ENCODE data around the gene RGS6.

RGS6 gene

GRCh38 chr14:72478471-72478893, 546.3 kb downstream of the RGS6 start:
- peaks cover 18 to 40% of the 10 kb centered on the region in 2 experiments for H3K27me3 ChIP-seq (ENCODE audit: control insufficient read depth in 1 of 2, insufficient read depth in 1 of 2, low read length in 2 of 2)
- H4K91ac ChIP-seq (ENCODE audit: low read length) = no peak overlapping the region
- no peak overlapping the region for H3K23ac ChIP-seq (ENCODE audit: low read length in 2 of 2)
- peaks cover 8% of the 10 kb centered on the region for H3K9me3 ChIP-seq (ENCODE audit: control insufficient read depth, low read length)
- no peak overlapping the region for H2BK12ac ChIP-seq (ENCODE audit: low read length in 2 of 2)
- no peak overlapping the region for H2AK5ac ChIP-seq (ENCODE audit: low read length, severe bottlenecking)
- no peak overlapping the region for H2BK120ac ChIP-seq (ENCODE audit: low read depth, low read length)
- H2BK15ac ChIP-seq (ENCODE audit: low read depth, poor library complexity, severe bottlenecking) = no peak overlapping the region
- no peak overlapping the region for H4K8ac ChIP-seq (ENCODE audit: low read length)
- no peaks in the 10 kb centered on the region for H3K36me3 ChIP-seq (ENCODE audit: control insufficient read depth in 1 of 2, insufficient read depth in 2 of 2, low read depth in 1 of 2, low read length in 2 of 2)
- no peaks in the 10 kb centered on the region for H3K79me1 ChIP-seq (replicated peaks; ENCODE audit: low read length, poor library complexity, severe bottlenecking)
- H3K4ac ChIP-seq (ENCODE audit: low read depth in 1 of 2, low read length in 2 of 2) = no peak overlapping the region
- H3K4me1 ChIP-seq (ENCODE audit: control insufficient read depth, insufficient read depth, low read depth, low read length) = peaks cover 16% of the 10 kb centered on the region
- no peak overlapping the region for H2BK5ac ChIP-seq (ENCODE audit: low read depth, low read length, poor library complexity, severe bottlenecking)
- 92% methylated on average over 8 of the region's 8 CpGs for WGBS
- DNase-seq = no peak
- no peak overlapping the region for H3K18ac ChIP-seq (ENCODE audit: low read depth in 1 of 2, low read length in 2 of 2)
- H2AFZ ChIP-seq (ENCODE audit: low read depth, low read length) = no peak overlapping the region
- no peak overlapping the region for H3K27ac ChIP-seq (ENCODE audit: low read length, poor library complexity, severe bottlenecking)
- H3K9ac ChIP-seq (ENCODE audit: low read length) = no peak overlapping the region
- no peak overlapping the region for H3K14ac ChIP-seq (ENCODE audit: low read length in 2 of 2)
- H3K4me2 ChIP-seq (ENCODE audit: low read length, poor library complexity, severe bottlenecking) = no peak overlapping the region
- H3K4me3 ChIP-seq (ENCODE audit: insufficient read depth in 1 of 2, low read depth in 1 of 2, low read length in 2 of 2) = no peak overlapping the region

DNA sequence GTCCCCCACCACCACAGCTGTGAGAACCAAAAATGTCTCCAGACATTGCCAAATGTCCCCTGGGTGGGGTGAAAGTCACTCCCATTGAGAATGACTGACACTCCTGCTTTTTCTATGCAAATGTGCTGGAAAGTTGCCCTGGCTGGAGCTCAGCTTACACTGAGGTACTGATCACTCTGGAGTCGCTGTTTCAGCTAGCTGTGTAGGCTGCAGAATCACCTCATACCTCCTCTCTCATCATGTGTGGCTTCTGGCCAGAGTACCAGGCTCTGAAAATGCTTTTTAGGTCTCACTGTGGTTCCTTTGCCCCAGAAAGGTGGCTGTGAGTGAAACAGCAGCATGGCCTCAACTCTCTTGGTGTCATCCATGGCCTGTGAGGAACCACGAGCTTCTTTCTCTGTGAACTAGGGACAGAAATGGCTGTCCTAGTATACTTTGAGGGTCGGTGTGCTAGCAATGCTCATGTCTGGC, 547.3 kb downstream of the RGS6 start:
- H3K79me1 ChIP-seq (replicated peaks; ENCODE audit: low read length, poor library complexity, severe bottlenecking) = no peaks in the 10 kb centered on the region
- H3K4me1 ChIP-seq (ENCODE audit: control insufficient read depth, insufficient read depth, low read depth, low read length) = peaks cover 16% of the 10 kb centered on the region
- H2BK12ac ChIP-seq (ENCODE audit: low read length in 2 of 2) = no peak overlapping the region
- WGBS = 71% methylated on average over 3 of the region's 3 CpGs
- H3K14ac ChIP-seq (ENCODE audit: low read length in 2 of 2) = no peak overlapping the region
- H3K4ac ChIP-seq (ENCODE audit: low read depth in 1 of 2, low read length in 2 of 2) = no peak overlapping the region
- H3K9me3 ChIP-seq (ENCODE audit: control insufficient read depth, low read length) = peaks cover 8% of the 10 kb centered on the region
- H4K91ac ChIP-seq (ENCODE audit: low read length) = no peak overlapping the region
- H2BK15ac ChIP-seq (ENCODE audit: low read depth, poor library complexity, severe bottlenecking) = no peak overlapping the region
- no peak overlapping the region for H2BK120ac ChIP-seq (ENCODE audit: low read depth, low read length)
- no peak overlapping the region for H2AK5ac ChIP-seq (ENCODE audit: low read length, severe bottlenecking)
- no peaks in the 10 kb centered on the region for H3K36me3 ChIP-seq (ENCODE audit: control insufficient read depth in 1 of 2, insufficient read depth in 2 of 2, low read depth in 1 of 2, low read length in 2 of 2)
- no peak overlapping the region for H3K4me3 ChIP-seq (ENCODE audit: insufficient read depth in 1 of 2, low read depth in 1 of 2, low read length in 2 of 2)
- no peak overlapping the region for H3K9ac ChIP-seq (ENCODE audit: low read length)
- no peak overlapping the region for H3K4me2 ChIP-seq (ENCODE audit: low read length, poor library complexity, severe bottlenecking)
- peaks cover 28 to 43% of the 10 kb centered on the region in 2 experiments for H3K27me3 ChIP-seq (ENCODE audit: control insufficient read depth in 1 of 2, insufficient read depth in 1 of 2, low read length in 2 of 2)
- no peak overlapping the region for H2BK5ac ChIP-seq (ENCODE audit: low read depth, low read length, poor library complexity, severe bottlenecking)
- no peak for DNase-seq
- no peak overlapping the region for H3K23ac ChIP-seq (ENCODE audit: low read length in 2 of 2)
- H2AFZ ChIP-seq (ENCODE audit: low read depth, low read length) = no peak overlapping the region
- no peak overlapping the region for H3K27ac ChIP-seq (ENCODE audit: low read length, poor library complexity, severe bottlenecking)
- no peak overlapping the region for H3K18ac ChIP-seq (ENCODE audit: low read depth in 1 of 2, low read length in 2 of 2)
- no peak overlapping the region for H4K8ac ChIP-seq (ENCODE audit: low read length)

DNA sequence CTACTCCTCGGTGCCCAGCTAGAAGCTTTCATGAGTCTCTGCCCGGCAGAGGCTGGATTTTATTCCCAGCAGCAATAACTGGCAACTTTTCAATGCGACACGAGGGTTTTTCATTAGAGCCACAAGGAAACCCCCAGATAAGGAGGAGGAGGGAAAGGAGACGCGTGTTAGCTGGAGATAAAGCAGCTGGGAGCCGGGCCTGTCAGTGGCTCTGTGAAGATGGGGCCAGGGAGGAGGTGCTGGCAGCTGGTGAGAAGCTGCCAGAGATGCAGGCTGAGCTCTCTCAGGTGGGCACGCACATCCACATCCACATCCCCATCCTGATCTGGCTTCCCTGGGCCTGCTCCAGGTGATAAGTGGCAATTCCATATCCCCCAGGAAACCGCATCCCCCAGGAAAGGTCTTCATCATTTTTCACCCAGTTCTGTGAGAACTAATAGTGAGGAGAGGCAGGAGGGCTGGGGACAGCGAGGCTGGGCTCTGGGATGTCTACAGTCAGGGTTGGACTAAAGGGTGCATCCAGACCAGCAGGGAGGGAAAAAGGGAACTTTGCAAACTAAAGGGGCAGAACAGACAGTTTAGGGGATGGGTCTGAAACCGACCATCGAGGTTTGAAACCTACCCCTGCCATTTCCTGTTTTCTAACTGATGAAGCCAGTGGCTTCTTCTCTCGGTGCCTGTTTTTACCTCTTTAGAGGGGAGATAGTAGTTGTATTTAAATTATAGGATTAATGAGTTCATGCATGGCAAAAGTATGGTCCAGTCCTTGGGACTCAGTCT, 548.4 kb downstream of the RGS6 start:
- Histone ChIP-seq H3K14ac (ENCODE audit: low read length in 2 of 2) (no peak overlapping the region), H3K23ac (ENCODE audit: low read length in 2 of 2) (no peak overlapping the region), H3K27ac (ENCODE audit: low read length, poor library complexity, severe bottlenecking) (no peak overlapping the region), H3K27me3 (ENCODE audit: control insufficient read depth in 1 of 2, insufficient read depth in 1 of 2, low read length in 2 of 2) (peaks cover 33 to 43% of the 10 kb centered on the region in 2 experiments), H3K4ac (ENCODE audit: low read depth in 1 of 2, low read length in 2 of 2) (no peak overlapping the region), H2AK5ac (ENCODE audit: low read length, severe bottlenecking) (no peak overlapping the region), H3K4me1 (ENCODE audit: control insufficient read depth, insufficient read depth, low read depth, low read length) (peaks cover 12% of the 10 kb centered on the region), H4K8ac (ENCODE audit: low read length) (no peak overlapping the region), H3K4me2 (ENCODE audit: low read length, poor library complexity, severe bottlenecking) (no peak overlapping the region), H4K91ac (ENCODE audit: low read length) (no peak overlapping the region), H3K79me1 (replicated peaks; ENCODE audit: low read length, poor library complexity, severe bottlenecking) (no peaks in the 10 kb centered on the region), H3K9ac (ENCODE audit: low read length) (no peak overlapping the region), H2AFZ (ENCODE audit: low read depth, low read length) (no peak overlapping the region), H2BK15ac (ENCODE audit: low read depth, poor library complexity, severe bottlenecking) (no peak overlapping the region), H2BK120ac (ENCODE audit: low read depth, low read length) (no peak overlapping the region), H2BK12ac (ENCODE audit: low read length in 2 of 2) (no peak overlapping the region), H3K9me3 (ENCODE audit: control insufficient read depth, low read length) (peaks cover 8% of the 10 kb centered on the region), H2BK5ac (ENCODE audit: low read depth, low read length, poor library complexity, severe bottlenecking) (peak overlapping the region; percentile 14), H3K36me3 (ENCODE audit: control insufficient read depth in 1 of 2, insufficient read depth in 2 of 2, low read depth in 1 of 2, low read length in 2 of 2) (no peaks in the 10 kb centered on the region), H3K18ac (ENCODE audit: low read depth in 1 of 2, low read length in 2 of 2) (no peak overlapping the region), H3K4me3 (ENCODE audit: insufficient read depth in 1 of 2, low read depth in 1 of 2, low read length in 2 of 2) (no peak overlapping the region)
- no peak for DNase-seq
- 71% methylated on average over 9 of the region's 13 CpGs for WGBS

- H3K14ac ChIP-seq (ENCODE audit: low read length in 2 of 2) = no peak overlapping the region
- no peaks in the 10 kb centered on the region for H3K36me3 ChIP-seq (ENCODE audit: control insufficient read depth in 1 of 2, insufficient read depth in 2 of 2, low read depth in 1 of 2, low read length in 2 of 2)
- H3K4me1 ChIP-seq (ENCODE audit: control insufficient read depth, insufficient read depth, low read depth, low read length) = peaks cover 7% of the 10 kb centered on the region
- H2BK12ac ChIP-seq (ENCODE audit: low read length in 2 of 2) = no peak overlapping the region
- H3K4me3 ChIP-seq (ENCODE audit: insufficient read depth in 1 of 2, low read depth in 1 of 2, low read length in 2 of 2) = no peak overlapping the region
- H3K27me3 ChIP-seq (ENCODE audit: control insufficient read depth in 1 of 2, insufficient read depth in 1 of 2, low read length in 2 of 2) = peaks cover 43 to 47% of the 10 kb centered on the region in 2 experiments
- H4K8ac ChIP-seq (ENCODE audit: low read length) = no peak overlapping the region
- H3K23ac ChIP-seq (ENCODE audit: low read length in 2 of 2) = no peak overlapping the region
- no peak overlapping the region for H2BK5ac ChIP-seq (ENCODE audit: low read depth, low read length, poor library complexity, severe bottlenecking)
- H2AFZ ChIP-seq (ENCODE audit: low read depth, low read length) = no peak overlapping the region
- 94% methylated on average over 3 of the region's 3 CpGs for WGBS
- no peak overlapping the region for H3K27ac ChIP-seq (ENCODE audit: low read length, poor library complexity, severe bottlenecking)
- no peaks in the 10 kb centered on the region for H3K79me1 ChIP-seq (replicated peaks; ENCODE audit: low read length, poor library complexity, severe bottlenecking)
- H3K9me3 ChIP-seq (ENCODE audit: control insufficient read depth, low read length) = peaks cover 13% of the 10 kb centered on the region
- H3K9ac ChIP-seq (ENCODE audit: low read length) = no peak overlapping the region
- H2BK120ac ChIP-seq (ENCODE audit: low read depth, low read length) = no peak overlapping the region
- no peak overlapping the region for H2AK5ac ChIP-seq (ENCODE audit: low read length, severe bottlenecking)
- no peak overlapping the region for H4K91ac ChIP-seq (ENCODE audit: low read length)
- DNase-seq = no peak
- H3K4me2 ChIP-seq (ENCODE audit: low read length, poor library complexity, severe bottlenecking) = no peak overlapping the region
- H3K18ac ChIP-seq (ENCODE audit: low read depth in 1 of 2, low read length in 2 of 2) = no peak overlapping the region
- no peak overlapping the region for H2BK15ac ChIP-seq (ENCODE audit: low read depth, poor library complexity, severe bottlenecking)
- no peak overlapping the region for H3K4ac ChIP-seq (ENCODE audit: low read depth in 1 of 2, low read length in 2 of 2)
Measured at GRCh38 chr14:72483311-72483710, 551.1 kb downstream of the RGS6 start.
